Measurements from ENCODE around the gene BUB1B. TPM values are rescaled to one million over a fixed set of nuclear protein-coding genes. Genes with fewer than 3 reads are reported as not detected.

Gene BUB1B
- total RNA-seq, 6 donors from 2014 or later, result 0.79 to 12.1 (median 2.7) TPM; not detected in 1

- ATAC-seq (ENCODE audit: low FRiP score in 2 of 2) (no peak), DNase-seq (no peak)
- no peaks in the 10 kb centered on the region for H3K4me1 ChIP-seq
- H3K9me3 ChIP-seq, result no peaks in the 10 kb centered on the region
- H3K27me3 ChIP-seq, result no peaks in the 10 kb centered on the region
- no peaks in the 10 kb centered on the region for H3K36me3 ChIP-seq
- no peak overlapping the region for H3K27ac ChIP-seq
- TF ChIP-seq POLR2AphosphoS5 (IDR thresholded peaks at IDR 0.05), result no peak
- no peak for TF ChIP-seq POLR2A (IDR thresholded peaks at IDR 0.05)
- TF ChIP-seq EP300 (IDR thresholded peaks at IDR 0.05), result no peak
- TF ChIP-seq CTCF (IDR thresholded peaks at IDR 0.05), result no peak
- no peak overlapping the region for H3K4me3 ChIP-seq
- 89 to 94% methylated on average over 6 of the region's 6 CpGs for WGBS, 2 donors
Measured at GRCh38 chr15:40222131-40222530, 61.3 kb downstream of the BUB1B start.

- Histone ChIP-seq H3K4me1 (no peaks in the 10 kb centered on the region), H3K27ac (no peak overlapping the region), H3K9me3 (no peaks in the 10 kb centered on the region), H3K27me3 (no peaks in the 10 kb centered on the region), H3K4me3 (no peak overlapping the region), H3K36me3 (no peaks in the 10 kb centered on the region)
- TF ChIP-seq CTCF (IDR thresholded peaks at IDR 0.05), result no peak
- TF ChIP-seq EP300 (IDR thresholded peaks at IDR 0.05), result no peak
- no peak for TF ChIP-seq POLR2A (IDR thresholded peaks at IDR 0.05)
- no peak for TF ChIP-seq POLR2AphosphoS5 (IDR thresholded peaks at IDR 0.05)
- ATAC-seq (ENCODE audit: low FRiP score in 2 of 2) (no peak), DNase-seq (no peak)
Measured at GRCh38 chr15:40226736-40227135, 65.9 kb downstream of the BUB1B start.

- H3K27me3 ChIP-seq, result no peaks in the 10 kb centered on the region
- H3K27ac ChIP-seq, result no peak overlapping the region
- TF ChIP-seq POLR2A (IDR thresholded peaks at IDR 0.05) (no peak), POLR2AphosphoS5 (IDR thresholded peaks at IDR 0.05) (no peak), EP300 (IDR thresholded peaks at IDR 0.05) (no peak), CTCF (IDR thresholded peaks at IDR 0.05) (no peak)
- no peaks in the 10 kb centered on the region for H3K36me3 ChIP-seq
- H3K9me3 ChIP-seq, result no peaks in the 10 kb centered on the region
- no peak for DNase-seq
- no peak overlapping the region for H3K4me3 ChIP-seq
- WGBS, 2 donors, result 97 to 98% methylated on average over 5 of the region's 5 CpGs
- peaks cover 0 to 6% (median 0%) of the 10 kb centered on the region in 4 donors for H3K4me1 ChIP-seq
- no peak for ATAC-seq (ENCODE audit: low FRiP score in 2 of 2)
Measured at GRCh38 chr15:40229316-40229715, 68.4 kb downstream of the BUB1B start.

GRCh38 chr15:40229956-40230355 lies 69.1 kb downstream of the BUB1B start:
- DNase-seq, result no peak
- 95 to 96% methylated on average over 1 of the region's 1 CpG for WGBS, 2 donors

More at GRCh38 chr15:40229956-40230355, 69.1 kb downstream of the BUB1B start:
- no peak for ATAC-seq (ENCODE audit: low FRiP score in 2 of 2)
- Histone ChIP-seq H3K27me3 (no peaks in the 10 kb centered on the region), H3K27ac (no peak overlapping the region), H3K9me3 (no peaks in the 10 kb centered on the region), H3K4me3 (no peak overlapping the region), H3K4me1 (peaks cover 0 to 6% (median 2%) of the 10 kb centered on the region in 4 donors), H3K36me3 (no peaks in the 10 kb centered on the region)
- TF ChIP-seq POLR2A (IDR thresholded peaks at IDR 0.05) (no peak), POLR2AphosphoS5 (IDR thresholded peaks at IDR 0.05) (no peak), EP300 (IDR thresholded peaks at IDR 0.05) (no peak), CTCF (IDR thresholded peaks at IDR 0.05) (no peak)
